HS-5 (cell line): ENCODE measurements around the gene PMM2.
"Not testable (repeated sequence)": the region's sequence is repeated elsewhere in the genome, so short reads cannot be mapped to it uniquely, and the experiment has no call there.

Experiments used
- DNase-seq: peaks from one replicate; pipeline ENCODE4 v3.0.0-alpha.2; 2012; ENCODE audit warnings: low read depth

The PMM2 gene

GRCh38 chr16:8782673-8783072, 15.0 kb upstream of the PMM2 start:
- DNase-seq, result no peak

- no peak for DNase-seq
Observed at GRCh38 chr16:8785408-8785807, 12.2 kb upstream of the PMM2 start.

- DNase-seq, result not testable (repeated sequence)
Observed at GRCh38 chr16:8786316-8786715, 11.3 kb upstream of the PMM2 start.

GRCh38 chr16:8788578-8789172, 9.0 kb upstream of the PMM2 start:
- no peak for DNase-seq

- DNase-seq, result no peak
Observed at GRCh38 chr16:8795091-8795490, 2.5 kb upstream of the PMM2 start.

GRCh38 chr16:8795818-8796217, 1.8 kb upstream of the PMM2 start:
- DNase-seq, result no peak

GRCh38 chr16:8796469-8797363, 923 bp upstream of the PMM2 start:
- DNase-seq, result no peak

GRCh38 chr16:8798174-8798527, 512 bp downstream of the PMM2 start:
- DNase-seq, result peak; percentile 9

GRCh38 chr16:8798535-8799157, 1.0 kb downstream of the PMM2 start:
- DNase-seq, result no peak

- DNase-seq, result no peak
Observed at GRCh38 chr16:8801701-8802100, 4.1 kb downstream of the PMM2 start.

GRCh38 chr16:8803733-8804132, 6.1 kb downstream of the PMM2 start:
- DNase-seq, result not testable (repeated sequence)

- DNase-seq, result no peak
Observed at GRCh38 chr16:8804313-8804712, 6.7 kb downstream of the PMM2 start.

GRCh38 chr16:8806272-8806983, 8.8 kb downstream of the PMM2 start:
- DNase-seq, result no peak

GRCh38 chr16:8807189-8807588, 9.6 kb downstream of the PMM2 start:
- DNase-seq, result no peak

GRCh38 chr16:8808009-8808408, 10.4 kb downstream of the PMM2 start:
- no peak for DNase-seq

- no peak for DNase-seq
Observed at GRCh38 chr16:8808613-8809353, 11.1 kb downstream of the PMM2 start.

- no peak for DNase-seq
Observed at GRCh38 chr16:8812162-8812843, 14.7 kb downstream of the PMM2 start.

GRCh38 chr16:8814095-8814806, 16.6 kb downstream of the PMM2 start:
- DNase-seq, result no peak

GRCh38 chr16:8816967-8817655, 19.5 kb downstream of the PMM2 start:
- DNase-seq, result no peak
